GM21515 (cell line): ENCODE data around the gene ATP8B2.
A peak's percentile ranks its signal among the peaks of the same experiment; 100 is the strongest.
"Not testable (repeated sequence)": the region's sequence is repeated elsewhere in the genome, so short reads cannot be mapped to it uniquely, and the experiment has no call there.

Source experiments
- ATAC-seq: cut with Tn5 transposase; IDR thresholded peaks from one replicate; pipeline ENCODE4 v1.9.1; 2021; ENCODE audit not compliant: unreplicated experiment

ATP8B2 gene

DNA sequence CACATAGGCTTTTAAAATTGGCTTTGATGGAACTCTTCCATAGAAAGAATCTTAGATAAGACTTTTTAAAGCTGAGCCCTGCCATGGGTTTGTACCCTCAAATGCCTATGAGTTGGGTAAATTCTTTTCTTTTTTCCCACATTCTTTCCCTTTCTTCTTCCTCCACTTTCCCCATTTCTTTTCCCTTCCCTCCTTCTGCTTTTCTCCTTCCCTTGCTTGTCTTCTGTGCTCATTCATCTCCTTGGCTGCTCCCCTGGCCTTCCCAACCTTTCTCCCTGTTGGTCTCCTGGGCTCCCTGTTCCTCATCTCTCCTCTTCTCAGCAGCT, 3.8 kb upstream of the ATP8B2 start:
- ATAC-seq, result not testable (repeated sequence)

DNA sequence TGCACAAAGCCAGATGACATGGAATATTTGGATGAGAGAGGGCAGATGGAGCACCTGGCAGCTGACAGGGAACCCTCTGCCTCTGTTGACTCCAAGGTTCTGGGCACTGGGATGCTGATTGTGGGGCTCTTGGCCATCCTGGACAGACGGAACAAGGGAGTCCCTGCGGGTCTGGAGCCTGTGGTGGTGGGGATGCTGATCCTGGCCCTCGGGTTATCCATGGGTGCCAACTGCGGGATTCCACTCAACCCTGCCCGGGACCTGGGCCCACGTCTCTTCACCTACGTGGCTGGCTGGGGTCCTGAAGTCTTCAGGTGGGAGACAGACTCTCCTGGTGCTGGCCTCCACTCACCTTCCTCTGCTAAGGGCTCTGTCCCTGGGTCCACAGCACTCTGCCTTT, 1.8 kb upstream of the ATP8B2 start:
- no peak for ATAC-seq

DNA sequence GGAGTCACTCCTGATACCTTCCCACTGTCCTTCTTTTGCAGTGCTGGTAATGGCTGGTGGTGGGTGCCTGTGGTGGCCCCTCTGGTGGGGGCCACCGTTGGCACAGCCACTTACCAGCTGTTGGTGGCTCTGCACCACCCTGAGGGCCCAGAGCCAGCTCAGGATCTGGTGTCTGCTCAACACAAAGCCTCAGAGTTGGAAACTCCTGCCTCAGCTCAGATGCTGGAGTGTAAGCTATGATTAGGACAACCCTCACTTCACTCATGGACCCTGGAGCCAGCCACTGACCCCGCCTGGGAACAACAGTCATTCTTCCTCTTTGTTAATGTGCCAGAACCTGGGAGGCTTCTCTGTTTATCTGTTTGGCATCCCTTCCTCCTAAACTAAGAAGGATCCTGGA, 1.1 kb upstream of the ATP8B2 start:
- no peak for ATAC-seq

DNA sequence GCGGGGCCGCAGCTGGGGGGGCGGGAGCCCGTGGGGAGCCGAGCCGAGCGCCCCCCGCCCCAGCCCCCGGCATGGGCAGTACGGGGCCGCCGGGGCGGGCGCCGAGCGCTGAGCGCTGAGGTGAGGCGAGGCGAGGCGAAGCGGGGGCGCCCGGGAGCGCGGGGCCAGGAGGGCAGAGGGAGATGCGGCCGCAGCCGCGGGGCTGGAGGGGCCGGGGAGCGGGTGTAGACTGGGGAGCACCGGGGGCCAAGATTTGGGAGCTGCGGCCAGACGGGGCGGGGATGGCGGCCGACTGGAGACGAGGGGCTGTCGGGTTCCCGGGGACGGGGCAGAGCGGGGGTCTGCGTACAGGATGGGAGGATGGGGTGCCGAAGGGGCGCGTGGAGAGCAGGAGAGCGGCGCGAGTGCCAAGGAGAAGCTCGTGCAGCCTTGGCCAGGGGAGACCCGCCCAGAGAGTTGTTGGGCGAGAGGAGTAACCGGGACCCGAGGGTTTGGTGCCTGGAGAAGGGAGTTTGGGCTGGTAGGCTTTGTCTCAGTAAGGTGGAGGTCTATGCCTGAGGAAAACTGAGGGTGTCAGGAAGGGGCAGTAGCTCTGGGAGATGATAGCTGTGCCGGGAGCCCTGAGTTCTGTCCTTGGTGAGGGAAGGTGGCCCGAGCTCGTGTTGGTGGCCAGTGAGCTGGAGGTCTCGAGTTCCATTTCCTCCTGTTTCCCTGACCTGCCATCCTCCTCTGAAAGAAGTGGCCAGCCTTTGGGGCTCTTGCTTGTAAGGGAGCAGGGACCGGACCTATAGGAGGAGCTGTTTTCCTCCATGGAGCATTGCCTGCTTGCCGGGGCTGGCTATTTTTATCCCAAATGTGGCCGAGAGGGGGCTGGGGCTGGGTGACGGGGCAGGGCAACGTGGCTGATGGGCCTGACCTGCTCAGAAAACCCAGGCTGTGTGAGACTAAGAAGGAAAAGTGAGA, 539 bp downstream of the ATP8B2 start:
- ATAC-seq, result no peak

DNA sequence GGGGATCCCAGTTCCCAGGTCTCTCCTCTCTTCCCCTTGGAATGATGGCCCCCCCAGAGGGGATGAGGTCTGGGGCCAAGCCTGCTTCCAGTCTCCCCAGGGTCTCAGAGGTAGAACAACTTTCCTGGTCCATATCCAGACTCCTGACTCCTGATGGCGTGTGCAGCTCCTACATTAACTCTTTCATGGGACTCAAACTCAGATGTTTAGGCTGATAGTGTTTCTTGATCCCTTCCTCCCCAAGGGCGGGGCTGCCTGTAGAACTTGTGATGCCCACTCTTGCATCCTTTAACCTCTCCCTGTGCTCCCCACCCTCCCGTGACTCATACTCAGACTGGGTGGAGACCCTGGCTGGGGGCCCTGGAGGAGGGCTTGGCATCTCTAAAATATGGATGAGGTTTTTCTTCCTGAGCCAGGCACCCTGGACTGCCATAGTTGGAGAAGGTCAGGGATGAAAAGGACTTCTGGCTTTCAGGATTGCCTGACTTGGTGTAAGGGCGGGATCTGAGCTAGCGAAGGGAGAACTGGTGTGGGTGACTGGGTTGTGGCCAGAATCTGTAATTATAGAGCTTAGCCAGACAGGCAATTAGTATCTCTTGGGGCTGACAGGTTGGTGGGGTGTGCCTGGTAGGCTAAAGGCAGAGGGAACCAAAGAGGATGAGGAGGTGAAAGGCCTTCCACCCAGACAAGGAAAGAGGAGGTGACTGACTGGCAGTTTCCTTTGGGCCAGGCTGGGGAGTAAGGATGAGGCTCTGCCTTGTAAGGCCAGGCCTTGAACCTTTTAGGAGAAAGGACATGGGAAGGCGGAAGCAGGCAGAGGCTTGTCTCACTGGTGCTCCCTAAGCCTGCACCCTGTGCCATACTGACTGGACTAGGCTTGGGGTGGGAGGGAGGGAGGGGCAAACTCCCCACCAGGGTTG, 1.5 kb downstream of the ATP8B2 start:
- no peak for ATAC-seq

DNA sequence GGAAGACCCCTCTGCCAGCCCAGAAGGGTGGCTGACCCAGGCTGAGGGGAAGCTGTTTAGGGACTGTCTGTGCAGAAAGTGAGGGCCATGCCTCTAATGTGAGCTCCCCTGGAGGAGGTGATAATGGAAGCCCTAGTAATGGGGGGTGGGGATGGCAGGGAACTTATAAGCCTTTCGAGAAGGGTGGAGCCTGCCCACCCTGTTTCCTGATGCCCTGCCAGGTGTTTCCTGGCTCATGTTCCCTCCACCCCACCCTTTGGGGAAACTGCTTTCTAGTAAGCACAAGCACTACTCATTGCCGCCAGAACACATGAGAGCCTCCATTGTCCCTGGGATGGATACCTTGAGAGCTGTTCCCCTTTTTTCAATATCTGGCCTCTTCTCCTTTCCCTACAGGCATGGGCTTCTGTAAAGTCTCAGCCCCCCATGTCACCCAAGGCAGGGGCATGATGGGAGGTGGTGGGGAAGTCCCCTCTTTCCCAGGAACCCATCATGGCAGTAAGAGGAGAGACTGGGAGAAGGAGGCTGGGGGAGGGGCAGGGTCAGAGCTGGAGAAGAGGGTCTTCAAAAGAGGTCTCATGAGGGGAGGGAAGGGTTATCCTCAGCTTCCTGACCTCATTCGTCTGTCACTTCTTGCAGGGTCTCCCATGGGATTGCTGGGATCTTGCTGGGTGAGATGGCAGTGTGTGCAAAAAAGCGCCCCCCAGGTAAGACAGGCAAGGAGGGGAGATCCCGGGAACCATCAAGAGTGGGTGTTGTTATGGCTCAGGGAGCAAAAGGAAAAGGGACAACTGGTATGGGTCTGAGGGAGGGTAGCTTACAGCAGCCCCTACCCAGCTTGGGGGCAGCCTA, 2.4 kb downstream of the ATP8B2 start:
- no peak for ATAC-seq

DNA sequence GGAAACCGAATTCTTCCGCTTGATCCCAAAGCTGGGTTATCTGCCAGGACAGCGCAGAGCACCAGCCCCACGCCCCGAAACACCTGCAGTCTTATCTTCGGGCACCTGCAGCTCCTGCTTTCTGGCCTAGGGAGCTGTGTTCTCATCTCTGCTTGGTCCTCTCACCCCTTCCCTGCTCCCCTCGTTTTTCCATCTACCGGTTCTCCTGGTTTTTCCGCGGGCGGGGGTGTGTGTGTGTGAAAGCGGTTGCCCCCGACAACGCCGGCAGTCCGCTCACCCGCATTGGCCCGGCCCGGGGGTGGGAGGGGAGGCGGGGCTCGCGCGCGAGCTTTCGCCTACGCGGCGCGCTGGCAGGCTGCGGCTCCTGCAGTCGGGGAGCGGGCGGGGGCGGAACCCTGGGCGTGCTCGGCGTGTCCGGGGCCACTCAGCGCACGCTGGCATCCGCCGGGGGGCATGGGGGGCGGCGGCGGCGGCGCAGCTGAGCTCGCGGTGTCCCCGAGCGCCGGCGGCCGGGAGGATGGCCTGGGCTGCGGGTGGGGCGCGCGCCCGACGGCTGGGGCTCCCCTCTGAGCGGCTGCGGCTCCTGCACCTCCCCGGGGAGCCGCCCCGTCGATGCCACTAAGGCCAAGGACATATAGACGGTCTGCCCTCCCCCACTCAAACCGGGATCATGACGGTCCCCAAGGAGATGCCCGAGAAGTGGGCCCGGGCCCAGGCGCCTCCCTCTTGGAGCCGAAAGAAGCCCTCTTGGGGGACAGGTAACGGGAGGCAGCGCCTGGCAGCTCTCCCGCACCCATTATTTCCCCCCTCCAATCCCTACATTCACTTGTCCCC, 3.2 kb downstream of the ATP8B2 start:
- peak; percentile 47 for ATAC-seq

DNA sequence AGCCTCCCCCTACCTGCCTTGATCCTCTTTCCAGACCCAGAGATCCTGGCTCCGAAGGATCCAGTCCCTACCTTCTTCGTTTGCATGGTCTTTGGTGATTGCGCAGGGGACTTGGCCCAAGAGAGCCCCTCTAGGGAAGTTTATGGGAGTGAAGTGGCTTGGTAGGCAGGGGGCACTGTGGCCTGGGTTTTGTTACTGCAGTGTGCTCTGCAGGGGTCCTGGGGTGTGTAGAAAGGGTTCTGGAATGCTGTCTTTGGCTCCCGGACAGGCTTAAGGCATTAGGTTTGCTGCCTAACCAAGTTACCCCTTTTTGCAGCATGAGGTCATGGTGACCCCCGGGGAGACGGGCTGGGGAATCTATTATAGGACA, 3.8 kb downstream of the ATP8B2 start:
- no peak for ATAC-seq

DNA sequence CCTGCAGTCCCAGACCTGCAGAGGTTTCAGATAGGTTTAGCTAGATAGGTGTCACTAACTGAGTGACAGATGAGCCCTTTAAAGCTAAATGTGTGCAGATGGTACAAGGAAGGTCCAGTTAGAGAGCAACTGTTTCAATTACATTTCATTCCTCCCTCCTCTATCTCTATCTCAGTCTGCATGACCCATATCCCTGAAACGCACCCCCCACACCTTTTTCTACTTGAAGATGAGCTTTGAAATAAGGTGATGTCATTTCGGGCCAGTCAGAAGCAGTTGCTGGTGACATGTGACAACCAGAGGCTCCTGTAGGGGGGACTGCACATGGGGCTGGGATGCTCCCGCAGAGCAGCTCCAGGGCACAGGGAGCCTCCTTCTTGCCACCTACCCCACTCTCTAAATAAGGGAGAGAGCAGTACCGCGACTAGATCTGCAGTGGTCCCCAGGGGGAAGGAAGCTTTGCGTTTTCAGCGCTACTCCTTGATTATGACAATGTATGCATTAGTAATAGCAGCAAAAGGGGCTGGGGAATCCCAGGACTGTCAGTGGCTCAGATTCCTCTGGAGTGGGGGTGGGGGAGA, 4.3 kb downstream of the ATP8B2 start:
- ATAC-seq, result no peak

DNA sequence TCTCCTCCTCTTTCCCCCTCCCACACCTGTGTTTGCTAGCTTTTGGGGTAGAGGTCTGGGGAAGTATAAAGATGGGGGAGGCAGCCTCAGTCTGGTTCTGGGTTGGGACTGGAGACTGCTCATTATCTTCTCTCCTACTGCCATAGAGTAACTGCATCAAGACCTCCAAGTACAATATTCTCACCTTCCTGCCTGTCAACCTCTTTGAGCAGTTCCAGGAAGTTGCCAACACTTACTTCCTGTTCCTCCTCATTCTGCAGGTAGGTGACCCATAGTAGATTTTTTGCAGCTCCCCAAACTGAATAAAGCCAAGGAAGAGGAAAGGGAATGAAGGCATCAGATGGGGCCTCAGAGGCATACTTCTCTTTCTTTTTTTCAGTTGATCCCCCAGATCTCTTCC, 5.3 kb downstream of the ATP8B2 start:
- no peak for ATAC-seq

DNA sequence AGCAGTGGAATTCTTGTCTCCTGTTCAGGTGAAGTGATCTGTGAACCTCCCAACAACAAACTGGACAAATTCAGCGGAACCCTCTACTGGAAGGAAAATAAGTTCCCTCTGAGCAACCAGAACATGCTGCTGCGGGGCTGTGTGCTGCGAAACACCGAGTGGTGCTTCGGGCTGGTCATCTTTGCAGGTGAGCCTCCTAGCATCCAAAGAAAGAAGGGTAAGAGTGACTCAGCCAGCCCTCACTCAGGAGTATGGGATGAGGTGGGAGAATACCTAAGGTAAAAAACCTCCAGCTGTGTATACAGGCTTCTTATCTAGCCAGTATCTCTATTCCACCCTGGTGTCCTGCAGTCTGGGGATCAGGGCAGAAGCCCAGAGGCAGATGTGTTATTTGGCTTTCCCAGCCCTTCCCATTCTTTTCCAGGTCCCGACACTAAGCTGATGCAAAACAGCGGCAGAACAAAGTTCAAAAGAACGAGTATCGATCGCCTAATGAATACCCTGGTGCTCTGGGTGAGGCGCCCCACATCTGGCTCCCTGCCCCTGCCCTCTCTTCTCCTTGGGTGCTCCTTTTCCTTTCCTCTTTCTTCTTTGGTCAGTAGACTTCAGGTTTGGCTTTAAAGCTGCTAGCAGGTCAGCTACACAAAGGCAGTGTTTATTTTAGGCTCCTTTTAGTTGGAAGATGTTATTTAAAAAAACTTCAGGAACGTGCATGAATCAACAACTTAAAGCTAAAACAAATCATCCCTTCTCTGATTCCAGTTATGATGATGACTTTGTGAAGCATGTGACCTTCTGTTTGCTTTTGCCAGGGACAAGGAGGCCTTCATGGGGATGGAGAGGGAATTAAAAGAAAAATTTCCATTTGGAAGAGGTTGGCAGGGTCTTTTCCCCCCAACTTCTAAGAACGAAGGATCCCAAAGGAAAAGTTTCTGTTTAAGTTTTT, 9.0 kb downstream of the ATP8B2 start:
- no peak for ATAC-seq

DNA sequence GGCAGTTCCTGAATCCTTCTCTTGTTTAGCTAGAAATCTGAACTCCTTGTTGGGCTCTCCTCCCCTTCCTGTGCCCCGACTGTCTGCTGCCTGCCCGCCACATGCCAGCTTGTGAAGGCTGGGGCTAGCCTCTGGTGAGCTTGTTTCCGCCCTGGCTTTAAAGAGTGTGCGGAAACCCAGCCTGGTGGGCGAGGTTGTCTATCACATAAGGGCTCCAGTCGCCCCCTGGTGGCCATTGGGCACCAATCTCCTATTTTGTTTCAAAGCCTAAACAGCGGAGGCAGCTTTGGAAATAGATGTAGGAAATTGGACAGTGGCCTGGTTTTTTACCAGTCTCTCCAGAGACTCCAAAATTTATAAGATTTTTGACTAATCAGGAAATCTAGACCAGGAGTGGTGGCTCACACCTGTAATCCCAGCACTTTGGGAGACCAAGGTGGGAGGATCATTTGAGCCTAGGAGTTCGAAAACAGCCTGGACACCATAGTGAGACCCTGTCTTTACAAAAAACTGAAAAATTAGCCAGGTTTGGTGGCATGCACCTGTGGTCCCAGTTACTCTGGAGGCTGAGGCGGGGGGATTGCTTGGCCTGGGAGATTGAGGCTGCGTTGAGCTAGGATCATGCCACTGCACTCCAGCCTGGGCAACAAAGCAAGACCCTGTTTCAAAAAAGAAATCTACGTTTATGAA, 9.8 kb downstream of the ATP8B2 start:
- ATAC-seq, result no peak

DNA sequence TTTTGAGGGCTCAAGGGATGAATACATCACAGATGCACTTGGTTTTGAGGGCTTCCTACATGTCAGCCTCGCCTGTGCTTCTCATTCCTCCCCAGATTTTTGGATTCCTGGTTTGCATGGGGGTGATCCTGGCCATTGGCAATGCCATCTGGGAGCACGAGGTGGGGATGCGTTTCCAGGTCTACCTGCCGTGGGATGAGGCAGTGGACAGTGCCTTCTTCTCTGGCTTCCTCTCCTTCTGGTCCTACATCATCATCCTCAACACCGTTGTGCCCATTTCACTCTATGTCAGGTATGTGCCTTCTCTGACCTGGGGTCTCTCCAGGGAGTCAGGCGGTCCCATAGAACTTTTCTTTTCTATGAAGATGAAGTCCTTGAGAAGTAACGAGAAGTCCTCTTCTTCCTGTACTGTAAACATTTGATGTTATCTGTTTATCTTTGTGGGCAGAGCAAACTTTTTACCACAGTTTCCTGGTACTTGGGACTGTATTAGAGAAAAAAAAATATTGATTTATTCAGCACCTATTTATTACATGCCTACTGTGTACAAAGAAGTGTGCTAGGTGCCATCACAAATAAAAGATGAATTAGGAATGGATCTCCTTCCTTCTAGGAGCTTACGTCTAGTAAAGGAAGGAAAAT, 12.0 kb downstream of the ATP8B2 start:
- ATAC-seq, result no peak

DNA sequence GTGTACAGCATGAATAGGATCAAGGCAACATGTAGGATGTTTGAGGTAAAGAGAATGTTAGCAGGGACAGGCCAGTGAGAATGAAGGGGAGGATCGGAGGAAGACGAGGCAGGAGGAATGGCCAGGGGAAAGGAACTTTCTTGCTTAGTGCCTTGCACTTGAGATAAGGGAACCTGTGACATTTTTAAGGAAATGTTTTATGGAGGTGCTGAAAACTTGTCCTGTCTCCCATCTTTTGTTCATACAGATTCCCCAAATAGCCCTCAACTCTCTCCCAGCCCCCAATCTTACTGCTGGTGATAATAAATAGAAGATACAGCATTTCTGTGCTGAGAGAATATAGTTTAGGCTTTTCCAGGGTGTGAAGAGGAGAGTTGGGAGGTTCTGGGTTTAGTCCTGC, 13.6 kb downstream of the ATP8B2 start:
- ATAC-seq, result no peak

DNA sequence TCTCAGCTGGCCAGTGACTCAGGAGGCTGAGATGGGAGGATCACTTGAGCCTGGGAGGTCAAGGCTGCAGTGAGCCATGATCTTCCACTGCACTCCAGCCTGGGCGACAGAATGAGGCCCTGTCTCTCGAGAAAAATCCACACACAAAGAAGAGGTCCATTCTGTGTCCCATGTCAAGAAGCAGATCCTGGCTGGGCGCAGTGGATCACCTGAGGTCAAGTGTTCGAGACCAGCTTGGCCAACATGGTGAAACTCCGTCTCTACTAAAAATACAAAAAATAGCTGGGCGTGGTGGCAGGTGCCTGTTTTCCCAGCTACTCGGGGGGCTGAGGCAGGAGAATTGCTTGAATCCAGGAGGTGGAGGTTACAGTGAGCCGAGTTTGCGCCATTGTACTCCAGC, 16.0 kb downstream of the ATP8B2 start:
- not testable (repeated sequence) for ATAC-seq

DNA sequence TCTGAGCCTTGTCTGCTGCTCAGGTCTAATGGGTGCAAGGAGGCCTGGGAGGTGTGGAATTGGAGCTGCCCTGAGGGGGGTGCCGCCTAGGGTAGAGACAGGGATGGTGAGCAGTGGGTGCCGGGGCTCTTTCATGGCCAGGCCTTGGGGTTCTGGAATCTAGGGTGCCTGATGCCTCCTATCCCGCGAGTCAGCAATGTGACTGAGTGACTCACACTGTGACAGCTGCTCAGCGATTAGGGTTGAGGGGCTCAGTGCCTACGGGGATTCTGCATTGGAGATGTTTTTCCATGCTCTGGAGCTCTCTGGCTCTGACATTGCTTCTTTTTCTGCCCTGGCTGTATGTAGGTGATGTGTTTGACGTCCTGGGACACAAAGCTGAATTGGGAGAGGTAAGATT, 16.8 kb downstream of the ATP8B2 start:
- ATAC-seq, result no peak

DNA sequence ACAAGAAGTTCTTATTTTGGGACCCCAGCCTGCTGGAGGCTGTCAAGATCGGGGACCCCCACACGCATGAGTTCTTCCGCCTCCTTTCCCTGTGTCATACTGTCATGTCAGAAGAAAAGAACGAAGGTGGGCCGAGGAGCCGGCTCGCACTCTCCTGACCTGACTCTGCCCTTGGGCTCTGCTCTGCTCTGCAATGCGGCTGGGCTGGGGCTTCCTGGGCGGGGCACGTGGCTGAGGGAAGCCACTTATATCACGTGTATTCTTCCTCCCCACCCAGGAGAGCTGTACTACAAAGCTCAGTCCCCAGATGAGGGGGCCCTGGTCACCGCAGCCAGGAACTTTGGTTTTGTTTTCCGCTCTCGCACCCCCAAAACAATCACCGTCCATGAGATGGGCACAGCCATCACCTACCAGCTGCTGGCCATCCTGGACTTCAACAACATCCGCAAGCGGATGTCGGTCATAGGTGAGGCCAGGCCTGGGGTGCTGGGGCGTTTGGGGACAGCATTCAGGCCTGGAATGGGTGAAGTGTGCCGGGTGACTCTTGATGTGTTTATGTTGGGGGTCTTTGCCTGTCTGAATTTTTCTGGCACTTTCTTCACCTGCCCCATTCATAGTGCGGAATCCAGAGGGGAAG, 17.6 kb downstream of the ATP8B2 start:
- ATAC-seq, result no peak
